Endodermal cell (in vitro differentiated cells): ENCODE measurements around the gene SEMA3A. TPM values are rescaled to one million over a fixed set of nuclear protein-coding genes. Genes with fewer than 3 reads are reported as not detected.

Source experiments
- DNase-seq: peaks from one replicate; pipeline ENCODE4 v3.0.0-alpha.2; 2017
- H3K27ac ChIP-seq: 2 replicates; pipeline ENCODE4 v1.5.1; 2013; ENCODE audit warnings: mild to moderate bottlenecking, low read depth, low read length, moderate library complexity
- H3K27me3 ChIP-seq: 2 replicates; pipeline ENCODE4 v1.6.1; 2013; ENCODE audit warnings: mild to moderate bottlenecking, low read length, moderate library complexity; ENCODE audit not compliant: insufficient read depth, control insufficient read depth, poor library complexity, severe bottlenecking
- H3K36me3 ChIP-seq: 2 replicates; pipeline ENCODE4 v1.7.0; 2013; ENCODE audit warnings: mild to moderate bottlenecking, low read length, moderate library complexity; ENCODE audit not compliant: control insufficient read depth, insufficient read depth
- H3K4me1 ChIP-seq: one replicate; pipeline ENCODE4 v1.7.0; 2013; ENCODE audit warnings: low read length; ENCODE audit not compliant: control insufficient read depth, insufficient read depth
- H3K4me3 ChIP-seq: 2 replicates; pipeline ENCODE4 v1.5.1; 2013; ENCODE audit warnings: mild to moderate bottlenecking, low read length, moderate library complexity
- H3K9ac ChIP-seq: 2 replicates; pipeline ENCODE4 v1.6.1; 2013; ENCODE audit warnings: mild to moderate bottlenecking, low read length, moderate library complexity; ENCODE audit not compliant: poor library complexity, severe bottlenecking; ENCODE audit errors: extremely low read depth
- H3K9me3 ChIP-seq: 2 replicates; pipeline ENCODE4 v1.6.1; 2013; ENCODE audit warnings: mild to moderate bottlenecking, low read length, moderate library complexity; ENCODE audit not compliant: control insufficient read depth
- H3K27ac Mint-ChIP-seq: 2 replicates; pipeline ENCODE4 v1.8.0; 2020; ENCODE audit warnings: mixed read lengths
- H3K27me3 Mint-ChIP-seq: 2 replicates; pipeline ENCODE4 v1.8.0; 2021; ENCODE audit warnings: mild to moderate bottlenecking, mixed read lengths; ENCODE audit not compliant: insufficient read depth
- H3K36me3 Mint-ChIP-seq: 2 replicates; pipeline ENCODE4 v1.8.0; 2020; ENCODE audit warnings: low read depth, mixed read lengths
- H3K4me1 Mint-ChIP-seq: 2 replicates; pipeline ENCODE4 v1.8.0; 2020; ENCODE audit warnings: mixed read lengths
- H3K4me3 Mint-ChIP-seq: 2 replicates; pipeline ENCODE4 v1.8.0; 2020; ENCODE audit warnings: mild to moderate bottlenecking, moderate library complexity, mixed read lengths
- H3K9me3 Mint-ChIP-seq: 2 replicates; pipeline ENCODE4 v1.8.0; 2020; ENCODE audit warnings: mild to moderate bottlenecking, mixed read lengths
- WGBS, 2 experiments: methylation state at CpG; one replicate each; pipeline versions ENCODE4 v1.1.5 to v1.1.7; 2013; ENCODE audit warnings: missing lambda C conversion rate in 2 of 2, mixed read lengths in 1 of 2; ENCODE audit not compliant: insufficient coverage in 1 of 2, insufficient read length in 1 of 2; 5-methylcytosine and 5-hydroxymethylcytosine counted together
- total RNA-seq, 2 donors: library from RNA; stranded (reverse); fragmentation: NEBNext Ultra II Directional in 1 of 2; extraction: Animal tissue kit (Norgen Biotek cat#: 25700) in 1 of 2; gene quantifications; 2 replicates in 1 of 2; 3 replicates in 1 of 2; pipeline ENCODE4 v1.2.1, GENCODE V29; 2021
- TF ChIP-seq, protein P1 (sequence below): fragments of 200-600 bp; sonication (generic); conservative IDR thresholded peaks from 2 replicates; pipeline ENCODE4 v1.5.0; 2021; ENCODE audit warnings: antibody characterized with exemption, mild to moderate bottlenecking

The SEMA3A gene
- total RNA-seq, 2 donors from 2014 or later, result 43.5 to 72.8 TPM

DNA sequence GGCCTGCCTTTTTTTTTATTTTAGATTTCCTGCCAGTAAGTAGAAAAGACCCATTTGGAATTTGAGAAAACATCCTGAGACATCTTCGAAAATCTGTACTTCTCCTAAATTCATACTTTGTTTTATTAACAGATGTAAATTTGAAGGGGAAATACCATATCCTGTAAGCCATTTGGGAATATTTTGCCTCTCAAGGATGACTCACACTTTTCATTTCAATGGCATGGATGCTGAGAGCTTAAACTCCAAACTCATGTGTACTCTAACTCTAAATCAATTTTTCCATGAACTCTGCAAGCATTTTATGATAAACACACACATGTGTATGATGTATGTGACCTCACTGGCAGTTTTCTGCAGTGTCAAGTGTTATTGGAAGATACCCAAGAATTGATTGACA is 89.0 kb downstream of the SEMA3A start:
- Mint-ChIP-seq H3K36me3 (peaks cover 13% of the 10 kb centered on the region), H3K4me3 (no peak overlapping the region), H3K27ac (no peak overlapping the region), H3K27me3 (no peaks in the 10 kb centered on the region), H3K9me3 (no peaks in the 10 kb centered on the region), H3K4me1 (peaks cover 28% of the 10 kb centered on the region)
- Histone ChIP-seq H3K9ac (no peak overlapping the region), H3K4me1 (peaks cover 9% of the 10 kb centered on the region), H3K27me3 (no peaks in the 10 kb centered on the region), H3K9me3 (no peaks in the 10 kb centered on the region), H3K4me3 (no peak overlapping the region), H3K36me3 (peaks cover 12% of the 10 kb centered on the region), H3K27ac (no peak overlapping the region)
- TF ChIP-seq, protein P1, sequence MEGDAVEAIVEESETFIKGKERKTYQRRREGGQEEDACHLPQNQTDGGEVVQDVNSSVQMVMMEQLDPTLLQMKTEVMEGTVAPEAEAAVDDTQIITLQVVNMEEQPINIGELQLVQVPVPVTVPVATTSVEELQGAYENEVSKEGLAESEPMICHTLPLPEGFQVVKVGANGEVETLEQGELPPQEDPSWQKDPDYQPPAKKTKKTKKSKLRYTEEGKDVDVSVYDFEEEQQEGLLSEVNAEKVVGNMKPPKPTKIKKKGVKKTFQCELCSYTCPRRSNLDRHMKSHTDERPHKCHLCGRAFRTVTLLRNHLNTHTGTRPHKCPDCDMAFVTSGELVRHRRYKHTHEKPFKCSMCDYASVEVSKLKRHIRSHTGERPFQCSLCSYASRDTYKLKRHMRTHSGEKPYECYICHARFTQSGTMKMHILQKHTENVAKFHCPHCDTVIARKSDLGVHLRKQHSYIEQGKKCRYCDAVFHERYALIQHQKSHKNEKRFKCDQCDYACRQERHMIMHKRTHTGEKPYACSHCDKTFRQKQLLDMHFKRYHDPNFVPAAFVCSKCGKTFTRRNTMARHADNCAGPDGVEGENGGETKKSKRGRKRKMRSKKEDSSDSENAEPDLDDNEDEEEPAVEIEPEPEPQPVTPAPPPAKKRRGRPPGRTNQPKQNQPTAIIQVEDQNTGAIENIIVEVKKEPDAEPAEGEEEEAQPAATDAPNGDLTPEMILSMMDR, result no peak
- DNase-seq, result no peak
- 67% methylated on average over 1 of the region's 1 CpG; no CpG with 5 or more reads in 1 of the 2 experiments for WGBS, 2 experiments

DNA sequence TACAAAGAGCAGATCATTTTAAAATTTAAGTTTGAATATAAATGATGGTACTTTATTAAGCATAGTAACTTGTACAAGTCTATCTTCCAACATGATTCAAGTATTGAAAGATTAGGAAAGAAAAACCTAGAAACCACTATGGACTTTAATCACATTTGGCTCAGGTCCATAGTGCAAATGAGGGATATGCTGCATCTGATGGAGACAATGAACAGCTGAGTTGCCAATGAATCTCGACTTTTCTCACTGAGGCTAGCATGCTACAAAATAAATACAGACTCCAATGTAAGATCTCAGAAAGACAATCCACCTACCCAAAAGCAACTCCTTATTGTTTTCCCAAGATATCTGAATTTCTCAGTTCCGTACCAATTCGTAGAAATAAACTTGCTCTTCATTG is 89.8 kb downstream of the SEMA3A start:
- Histone ChIP-seq H3K4me3 (no peak overlapping the region), H3K36me3 (peaks cover 12% of the 10 kb centered on the region), H3K27me3 (no peaks in the 10 kb centered on the region), H3K4me1 (peaks cover 3% of the 10 kb centered on the region), H3K27ac (no peak overlapping the region), H3K9me3 (no peaks in the 10 kb centered on the region), H3K9ac (no peak overlapping the region)
- Mint-ChIP-seq H3K9me3 (no peaks in the 10 kb centered on the region), H3K4me1 (peaks cover 22% of the 10 kb centered on the region), H3K4me3 (no peak overlapping the region), H3K36me3 (peaks cover 15% of the 10 kb centered on the region), H3K27me3 (no peaks in the 10 kb centered on the region), H3K27ac (no peak overlapping the region)
- WGBS, 2 experiments, result 96% methylated on average over 3 of the region's 3 CpGs; no CpG with 5 or more reads in 1 of the 2 experiments
- TF ChIP-seq, protein P1, result no peak
- DNase-seq, result no peak

DNA sequence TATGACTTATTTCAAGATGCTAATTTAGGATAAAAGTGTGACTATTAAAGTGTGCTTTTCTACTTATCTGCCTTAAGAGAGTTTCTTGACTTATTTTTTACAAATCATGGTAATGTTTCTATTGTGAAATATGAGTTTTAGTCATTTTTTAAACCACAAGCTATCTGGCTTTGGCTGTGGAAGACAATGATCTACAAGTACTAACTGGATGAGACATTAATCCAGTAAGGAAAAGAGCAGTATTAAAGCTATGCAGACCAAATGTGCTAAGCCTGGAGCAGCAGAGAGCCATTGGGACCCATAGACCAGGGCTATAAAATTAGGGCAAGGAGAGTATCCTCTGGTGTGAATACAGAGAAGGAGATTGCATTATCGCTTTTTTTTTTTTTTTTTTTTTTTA is 92.4 kb downstream of the SEMA3A start:
- WGBS, 2 experiments, result 86 to 100% methylated on average over 1 of the region's 1 CpG
- DNase-seq, result no peak
- Mint-ChIP-seq H3K4me3 (no peak overlapping the region), H3K27ac (no peak overlapping the region), H3K36me3 (peaks cover 7% of the 10 kb centered on the region), H3K27me3 (no peaks in the 10 kb centered on the region), H3K4me1 (peaks cover 4% of the 10 kb centered on the region), H3K9me3 (no peaks in the 10 kb centered on the region)
- H3K36me3 ChIP-seq, result peaks cover 6% of the 10 kb centered on the region
- H3K27ac ChIP-seq, result no peak overlapping the region
- no peaks in the 10 kb centered on the region for H3K9me3 ChIP-seq
- H3K9ac ChIP-seq, result no peak overlapping the region
- H3K4me3 ChIP-seq, result no peak overlapping the region
- H3K4me1 ChIP-seq, result no peaks in the 10 kb centered on the region
- no peaks in the 10 kb centered on the region for H3K27me3 ChIP-seq
- TF ChIP-seq, protein P1, result no peak
